Bronchial epithelial cell (primary cell): ENCODE results near the gene PRKACB. TPM values are rescaled to one million over a fixed set of nuclear protein-coding genes. Genes with fewer than 3 reads are reported as not detected.

Experiments used
- DNase-seq: peaks from one replicate; pipeline ENCODE4 v3.0.0-alpha.2; 2010; ENCODE audit warnings: low read depth
- FAIRE-seq: peaks from 2 replicates; lab custom pipeline; 2011; peaks lifted over from hg19 to GRCh38; lab: Jason Lieb, UNC
- H3K27me3 ChIP-seq: 2 replicates; pipeline ENCODE4 v1.5.1; 2011; ENCODE audit warnings: low read length; ENCODE audit not compliant: control insufficient read depth, insufficient read depth
- H3K36me3 ChIP-seq: 2 replicates; pipeline ENCODE4 v1.5.1; 2011; ENCODE audit warnings: low read length; ENCODE audit not compliant: control insufficient read depth, insufficient read depth
- H3K4me3 ChIP-seq: 2 replicates; pipeline ENCODE4 v1.5.1; 2011; ENCODE audit warnings: mild to moderate bottlenecking, low read depth, low read length, control low read depth
- CTCF ChIP-seq: IDR thresholded peaks from 2 replicates; pipeline ENCODE4 v1.5.1; 2011; ENCODE audit warnings: mild to moderate bottlenecking, moderate library complexity, low read length, control low read depth, inconsistent platforms; ENCODE audit not compliant: insufficient read depth, severe bottlenecking
- total RNA-seq: library from RNA; depleted of rRNA; stranded (reverse); fragments of >200 nt; gene quantifications from 2 replicates; pipeline ENCODE4 v1.2.1, GENCODE V29; 2014

Gene PRKACB
- total RNA-seq, 1 donor from 2014 or later: 2.1 TPM

- Histone ChIP-seq H3K36me3 (no peaks in the 10 kb centered on the region), H3K27me3 (no peaks in the 10 kb centered on the region), H3K4me3 (no peak overlapping the region)
- FAIRE-seq (no peak), DNase-seq (peak; percentile 90)
- TF ChIP-seq CTCF: no peak
Observed at GRCh38 chr1:84247425-84248220, 103.6 kb downstream of the PRKACB start.

GRCh38 chr1:84250668-84251067, 106.6 kb downstream of the PRKACB start:
- TF ChIP-seq CTCF: no peak
- Histone ChIP-seq H3K27me3 (no peaks in the 10 kb centered on the region), H3K36me3 (no peaks in the 10 kb centered on the region), H3K4me3 (no peak overlapping the region)
- no peak for DNase-seq
- no peak for FAIRE-seq

- peak; percentile 44 for DNase-seq
- Histone ChIP-seq H3K4me3 (no peak overlapping the region), H3K36me3 (no peaks in the 10 kb centered on the region), H3K27me3 (no peaks in the 10 kb centered on the region)
- no peak for FAIRE-seq
- TF ChIP-seq CTCF: no peak
Observed at GRCh38 chr1:84253036-84253435, 109.0 kb downstream of the PRKACB start.

GRCh38 chr1:84253891-84254290, 109.8 kb downstream of the PRKACB start:
- no peaks in the 10 kb centered on the region for H3K36me3 ChIP-seq
- TF ChIP-seq CTCF: no peak
- DNase-seq (peak; percentile 98), FAIRE-seq (peak; percentile 68)
- H3K27me3 ChIP-seq: no peaks in the 10 kb centered on the region
- H3K4me3 ChIP-seq: no peak overlapping the region

GRCh38 chr1:84254703-84255238, 110.7 kb downstream of the PRKACB start:
- TF ChIP-seq CTCF: no peak
- FAIRE-seq: no peak

More at GRCh38 chr1:84254703-84255238, 110.7 kb downstream of the PRKACB start:
- H3K27me3 ChIP-seq: no peaks in the 10 kb centered on the region
- no peak for DNase-seq
- H3K4me3 ChIP-seq: no peak overlapping the region
- no peaks in the 10 kb centered on the region for H3K36me3 ChIP-seq
